NB4 (cell line): ENCODE results near the gene TSPAN8.

Experiments
- MAX ChIP-seq: IDR thresholded peaks from 2 replicates; pipeline ENCODE4 v1.6.1; 2011; ENCODE audit warnings: low read depth, low read length
- POLR2A ChIP-seq: IDR thresholded peaks from 2 replicates; pipeline ENCODE4 v1.6.1; 2011; ENCODE audit warnings: mild to moderate bottlenecking; ENCODE audit not compliant: insufficient read length; ENCODE audit errors: extremely low read depth
- TF ChIP-seq, protein P1 (sequence below): IDR thresholded peaks from one replicate; pipeline ENCODE4 v1.5.1; 2012; ENCODE audit warnings: low read depth, low read length

- TF ChIP-seq POLR2A (no peak), MAX (no peak)
- TF ChIP-seq, protein P1, sequence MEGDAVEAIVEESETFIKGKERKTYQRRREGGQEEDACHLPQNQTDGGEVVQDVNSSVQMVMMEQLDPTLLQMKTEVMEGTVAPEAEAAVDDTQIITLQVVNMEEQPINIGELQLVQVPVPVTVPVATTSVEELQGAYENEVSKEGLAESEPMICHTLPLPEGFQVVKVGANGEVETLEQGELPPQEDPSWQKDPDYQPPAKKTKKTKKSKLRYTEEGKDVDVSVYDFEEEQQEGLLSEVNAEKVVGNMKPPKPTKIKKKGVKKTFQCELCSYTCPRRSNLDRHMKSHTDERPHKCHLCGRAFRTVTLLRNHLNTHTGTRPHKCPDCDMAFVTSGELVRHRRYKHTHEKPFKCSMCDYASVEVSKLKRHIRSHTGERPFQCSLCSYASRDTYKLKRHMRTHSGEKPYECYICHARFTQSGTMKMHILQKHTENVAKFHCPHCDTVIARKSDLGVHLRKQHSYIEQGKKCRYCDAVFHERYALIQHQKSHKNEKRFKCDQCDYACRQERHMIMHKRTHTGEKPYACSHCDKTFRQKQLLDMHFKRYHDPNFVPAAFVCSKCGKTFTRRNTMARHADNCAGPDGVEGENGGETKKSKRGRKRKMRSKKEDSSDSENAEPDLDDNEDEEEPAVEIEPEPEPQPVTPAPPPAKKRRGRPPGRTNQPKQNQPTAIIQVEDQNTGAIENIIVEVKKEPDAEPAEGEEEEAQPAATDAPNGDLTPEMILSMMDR, result no peak
Measured at GRCh38 chr12:71092290-71092689, 65.5 kb downstream of the TSPAN8 start.
